ENCODE data around the gene SLC22A23. TPM values are rescaled to one million over a fixed set of nuclear protein-coding genes. Genes with fewer than 3 reads are reported as not detected.

Gene SLC22A23
- total RNA-seq, 4 donors from 2014 or later, result 6.6 to 25.0 (median 14.6) TPM

DNA sequence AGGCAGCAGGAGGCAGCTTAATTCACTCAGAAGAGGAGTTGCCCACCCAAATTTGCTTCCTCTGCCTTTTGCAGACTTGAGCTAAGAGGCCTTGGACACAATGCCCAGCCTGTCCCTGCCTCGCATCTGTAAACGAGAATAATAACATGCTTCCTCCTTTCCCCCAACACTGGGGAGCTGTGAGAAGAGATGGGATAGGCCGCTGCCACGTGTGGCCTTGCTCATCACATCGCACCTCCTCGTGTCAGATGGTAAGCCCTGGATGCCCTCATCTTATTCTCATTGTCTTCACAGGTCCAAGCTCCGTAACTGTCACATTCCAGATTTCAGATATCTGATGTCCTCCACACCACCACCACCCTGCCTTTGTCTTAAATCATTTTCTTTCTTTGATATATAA is 216.3 kb downstream of the SLC22A23 start:
- DNase-seq (no peak), ATAC-seq (no peak)
- in situ Hi-C loops (cut with MboI; ENCODE audit: low sequenced_read_pairs in 4 of 4) (no loop called here), intact Hi-C loops (cut with DNase I; ENCODE audit: low total_unique reads) (no loop called here)
- H3K9me3 ChIP-seq, result no peaks in the 10 kb centered on the region
- no peak overlapping the region for H3K4me3 ChIP-seq
- H3K36me3 ChIP-seq, result no peaks in the 10 kb centered on the region
- no peak overlapping the region for H3K27ac ChIP-seq
- TF ChIP-seq, protein P1, sequence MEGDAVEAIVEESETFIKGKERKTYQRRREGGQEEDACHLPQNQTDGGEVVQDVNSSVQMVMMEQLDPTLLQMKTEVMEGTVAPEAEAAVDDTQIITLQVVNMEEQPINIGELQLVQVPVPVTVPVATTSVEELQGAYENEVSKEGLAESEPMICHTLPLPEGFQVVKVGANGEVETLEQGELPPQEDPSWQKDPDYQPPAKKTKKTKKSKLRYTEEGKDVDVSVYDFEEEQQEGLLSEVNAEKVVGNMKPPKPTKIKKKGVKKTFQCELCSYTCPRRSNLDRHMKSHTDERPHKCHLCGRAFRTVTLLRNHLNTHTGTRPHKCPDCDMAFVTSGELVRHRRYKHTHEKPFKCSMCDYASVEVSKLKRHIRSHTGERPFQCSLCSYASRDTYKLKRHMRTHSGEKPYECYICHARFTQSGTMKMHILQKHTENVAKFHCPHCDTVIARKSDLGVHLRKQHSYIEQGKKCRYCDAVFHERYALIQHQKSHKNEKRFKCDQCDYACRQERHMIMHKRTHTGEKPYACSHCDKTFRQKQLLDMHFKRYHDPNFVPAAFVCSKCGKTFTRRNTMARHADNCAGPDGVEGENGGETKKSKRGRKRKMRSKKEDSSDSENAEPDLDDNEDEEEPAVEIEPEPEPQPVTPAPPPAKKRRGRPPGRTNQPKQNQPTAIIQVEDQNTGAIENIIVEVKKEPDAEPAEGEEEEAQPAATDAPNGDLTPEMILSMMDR (IDR thresholded peaks at IDR 0.05 in 4 of 5, conservative IDR thresholded peaks at IDR 0.05 in 1 of 5), result no peak
- TF ChIP-seq POLR2A (IDR thresholded peaks at IDR 0.05), result no peak
- no peaks in the 10 kb centered on the region for H3K4me1 ChIP-seq
- H3K27me3 ChIP-seq, result peaks cover 19 to 24% (median 21%) of the 10 kb centered on the region in 3 donors

DNA sequence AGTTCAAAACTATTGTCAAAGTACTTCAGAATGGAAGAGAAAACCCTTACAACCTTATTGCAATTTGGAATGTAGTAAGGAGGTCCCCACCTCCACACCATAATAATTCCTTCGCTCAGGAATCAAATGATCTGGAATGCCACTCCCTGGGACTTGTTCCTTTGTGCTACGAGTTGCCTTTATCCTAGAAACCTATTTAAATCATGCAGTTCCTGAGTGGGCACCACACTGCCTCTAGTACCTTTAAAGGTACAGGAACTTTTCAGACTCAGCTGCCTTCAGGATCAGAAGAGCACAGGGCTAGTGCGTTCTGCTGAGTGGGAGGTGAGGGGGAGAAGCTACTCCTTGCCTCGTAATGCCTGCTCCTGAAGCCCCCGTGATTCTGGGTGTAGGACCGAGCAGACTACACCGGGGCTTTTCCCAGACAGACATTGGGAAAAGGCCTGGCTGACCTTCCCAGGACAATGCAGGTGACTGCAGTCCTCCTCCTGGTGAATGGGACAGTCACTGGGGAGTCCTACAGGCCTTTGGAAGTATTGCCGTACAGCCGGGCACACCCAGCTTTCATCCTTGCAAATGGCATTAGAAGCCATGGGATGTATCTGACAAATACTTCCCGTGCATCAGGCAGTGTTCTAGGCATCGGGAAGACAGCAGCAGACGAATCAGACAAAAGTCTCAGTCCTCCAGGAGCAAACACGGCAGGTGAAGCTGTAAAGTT is 217.6 kb downstream of the SLC22A23 start:
- no peak for ATAC-seq
- DNase-seq, result no peak
- H3K27me3 ChIP-seq, result peaks cover 27 to 35% (median 31%) of the 10 kb centered on the region in 3 donors
- no peak for TF ChIP-seq POLR2A (IDR thresholded peaks at IDR 0.05)
- TF ChIP-seq, protein P1 (IDR thresholded peaks at IDR 0.05 in 4 of 5, conservative IDR thresholded peaks at IDR 0.05 in 1 of 5), result no peak
- no peak overlapping the region for H3K27ac ChIP-seq
- intact Hi-C loops (cut with DNase I; ENCODE audit: low total_unique reads), result no loop called here
- H3K4me3 ChIP-seq, result no peak overlapping the region
- H3K4me1 ChIP-seq, result no peaks in the 10 kb centered on the region
- in situ Hi-C loops (cut with MboI; ENCODE audit: low sequenced_read_pairs in 4 of 4), result no loop called here
- H3K36me3 ChIP-seq, result no peaks in the 10 kb centered on the region
- H3K9me3 ChIP-seq, result no peaks in the 10 kb centered on the region

DNA sequence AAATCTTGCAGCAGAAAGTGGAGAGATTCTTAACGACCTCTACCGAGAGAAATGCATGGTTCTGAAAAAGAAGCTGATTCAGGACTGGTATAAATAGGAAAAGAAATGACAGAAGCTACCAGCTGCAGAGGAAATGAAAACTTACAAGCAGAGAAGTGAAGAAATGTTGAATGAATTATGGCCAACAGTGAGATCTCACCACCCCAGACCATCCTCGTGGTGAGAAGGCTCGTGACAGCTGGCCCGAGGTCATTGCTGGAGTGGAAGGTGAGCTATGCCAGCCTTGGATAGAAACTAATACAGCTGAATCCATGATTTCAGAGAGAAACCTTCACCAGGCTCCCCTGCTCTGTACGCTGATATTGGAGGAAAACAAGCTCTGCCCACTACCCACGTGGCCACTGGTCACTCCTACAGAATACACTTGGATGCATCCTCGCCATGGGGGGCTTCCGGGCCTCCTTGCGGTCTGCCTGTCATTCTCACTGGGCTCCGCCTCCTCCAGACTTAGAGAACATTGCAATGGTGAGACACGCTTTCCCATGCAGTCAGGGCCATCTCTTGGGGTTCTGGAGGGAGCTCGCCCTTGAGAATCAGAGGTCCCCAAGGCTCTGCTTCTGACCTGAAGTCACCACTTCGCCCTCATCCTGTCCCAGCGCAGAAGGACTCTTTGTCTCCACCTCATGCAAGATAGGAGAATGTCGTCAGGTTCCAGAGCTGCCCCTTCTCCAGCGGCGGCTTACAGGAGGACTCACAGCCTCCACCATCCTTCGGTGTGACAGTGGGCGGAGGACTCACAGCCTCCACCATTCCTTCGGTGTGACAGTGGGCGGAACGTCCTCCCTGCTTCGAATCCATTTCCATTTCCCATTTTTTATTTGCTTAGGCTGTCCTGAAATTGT is 218.8 kb downstream of the SLC22A23 start:
- H3K27ac ChIP-seq, result no peak overlapping the region

DNA sequence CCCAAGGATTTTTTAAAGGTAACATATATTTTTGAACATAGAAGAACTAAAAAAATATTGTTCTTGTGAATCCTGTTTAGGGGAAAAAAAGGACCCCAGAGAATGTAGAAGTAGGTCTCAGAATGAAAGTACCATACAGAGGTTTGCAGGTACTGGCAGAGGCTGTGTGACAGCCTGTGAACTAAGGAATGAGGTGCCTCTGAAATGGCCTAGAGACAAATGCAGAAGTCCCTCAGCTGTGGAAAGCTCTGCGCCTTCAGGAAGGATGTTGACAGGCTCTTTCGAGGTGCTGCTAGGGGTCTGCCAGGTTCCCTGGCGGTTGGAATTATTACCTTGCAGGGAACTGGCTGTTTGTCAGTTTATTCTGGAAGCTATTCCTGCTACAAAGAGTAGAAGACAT is 220.8 kb downstream of the SLC22A23 start:
- H3K27ac ChIP-seq, result no peak overlapping the region
- TF ChIP-seq POLR2A (IDR thresholded peaks at IDR 0.05), result no peak
- TF ChIP-seq, protein P1 (IDR thresholded peaks at IDR 0.05 in 4 of 5, conservative IDR thresholded peaks at IDR 0.05 in 1 of 5), result no peak
- H3K27me3 ChIP-seq, result peaks cover 58 to 64% (median 62%) of the 10 kb centered on the region in 3 donors

More for the DNA sequence above, 218.8 kb downstream of the SLC22A23 start:
- DNase-seq (peak in 1 of 2 donors; percentile 47), ATAC-seq (peak; percentile 60 to 64)
- intact Hi-C loops (cut with DNase I; ENCODE audit: low total_unique reads) (no loop called here), in situ Hi-C loops (cut with MboI; ENCODE audit: low sequenced_read_pairs in 4 of 4) (no loop called here)
- Histone ChIP-seq H3K4me3 (no peak overlapping the region), H3K27me3 (peaks cover 38 to 45% (median 43%) of the 10 kb centered on the region in 3 donors), H3K4me1 (no peaks in the 10 kb centered on the region), H3K9me3 (no peaks in the 10 kb centered on the region), H3K36me3 (no peaks in the 10 kb centered on the region)
- TF ChIP-seq, protein P1 (IDR thresholded peaks at IDR 0.05 in 4 of 5, conservative IDR thresholded peaks at IDR 0.05 in 1 of 5), result no peak
- no peak for TF ChIP-seq POLR2A (IDR thresholded peaks at IDR 0.05)

More for the DNA sequence above, 220.8 kb downstream of the SLC22A23 start:
- intact Hi-C loops (cut with DNase I; ENCODE audit: low total_unique reads), result no loop called here
- in situ Hi-C loops (cut with MboI; ENCODE audit: low sequenced_read_pairs in 4 of 4), result no loop called here
- no peak for DNase-seq
- Histone ChIP-seq H3K9me3 (no peaks in the 10 kb centered on the region), H3K4me3 (no peak overlapping the region), H3K36me3 (no peaks in the 10 kb centered on the region), H3K4me1 (peaks cover 3 to 13% of the 10 kb centered on the region in 2 donors)
- no peak for ATAC-seq

Measured in gastrocnemius medialis (tissue), 4 donors.